NCI-H2171 treated with DMSO at 0.1 percent for 48 hours (cell line): ENCODE measurements around the gene RASIP1.
"Not testable (repeated sequence)": the region's sequence is repeated elsewhere in the genome, so short reads cannot be mapped to it uniquely, and the experiment has no call there.

Experiments
- DNase-seq: peaks from one replicate; lab custom pipeline; 2025; lab: John Stamatoyannopoulos, UW

Gene RASIP1, protein sequence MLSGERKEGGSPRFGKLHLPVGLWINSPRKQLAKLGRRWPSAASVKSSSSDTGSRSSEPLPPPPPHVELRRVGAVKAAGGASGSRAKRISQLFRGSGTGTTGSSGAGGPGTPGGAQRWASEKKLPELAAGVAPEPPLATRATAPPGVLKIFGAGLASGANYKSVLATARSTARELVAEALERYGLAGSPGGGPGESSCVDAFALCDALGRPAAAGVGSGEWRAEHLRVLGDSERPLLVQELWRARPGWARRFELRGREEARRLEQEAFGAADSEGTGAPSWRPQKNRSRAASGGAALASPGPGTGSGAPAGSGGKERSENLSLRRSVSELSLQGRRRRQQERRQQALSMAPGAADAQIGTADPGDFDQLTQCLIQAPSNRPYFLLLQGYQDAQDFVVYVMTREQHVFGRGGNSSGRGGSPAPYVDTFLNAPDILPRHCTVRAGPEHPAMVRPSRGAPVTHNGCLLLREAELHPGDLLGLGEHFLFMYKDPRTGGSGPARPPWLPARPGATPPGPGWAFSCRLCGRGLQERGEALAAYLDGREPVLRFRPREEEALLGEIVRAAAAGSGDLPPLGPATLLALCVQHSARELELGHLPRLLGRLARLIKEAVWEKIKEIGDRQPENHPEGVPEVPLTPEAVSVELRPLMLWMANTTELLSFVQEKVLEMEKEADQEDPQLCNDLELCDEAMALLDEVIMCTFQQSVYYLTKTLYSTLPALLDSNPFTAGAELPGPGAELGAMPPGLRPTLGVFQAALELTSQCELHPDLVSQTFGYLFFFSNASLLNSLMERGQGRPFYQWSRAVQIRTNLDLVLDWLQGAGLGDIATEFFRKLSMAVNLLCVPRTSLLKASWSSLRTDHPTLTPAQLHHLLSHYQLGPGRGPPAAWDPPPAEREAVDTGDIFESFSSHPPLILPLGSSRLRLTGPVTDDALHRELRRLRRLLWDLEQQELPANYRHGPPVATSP

DNA sequence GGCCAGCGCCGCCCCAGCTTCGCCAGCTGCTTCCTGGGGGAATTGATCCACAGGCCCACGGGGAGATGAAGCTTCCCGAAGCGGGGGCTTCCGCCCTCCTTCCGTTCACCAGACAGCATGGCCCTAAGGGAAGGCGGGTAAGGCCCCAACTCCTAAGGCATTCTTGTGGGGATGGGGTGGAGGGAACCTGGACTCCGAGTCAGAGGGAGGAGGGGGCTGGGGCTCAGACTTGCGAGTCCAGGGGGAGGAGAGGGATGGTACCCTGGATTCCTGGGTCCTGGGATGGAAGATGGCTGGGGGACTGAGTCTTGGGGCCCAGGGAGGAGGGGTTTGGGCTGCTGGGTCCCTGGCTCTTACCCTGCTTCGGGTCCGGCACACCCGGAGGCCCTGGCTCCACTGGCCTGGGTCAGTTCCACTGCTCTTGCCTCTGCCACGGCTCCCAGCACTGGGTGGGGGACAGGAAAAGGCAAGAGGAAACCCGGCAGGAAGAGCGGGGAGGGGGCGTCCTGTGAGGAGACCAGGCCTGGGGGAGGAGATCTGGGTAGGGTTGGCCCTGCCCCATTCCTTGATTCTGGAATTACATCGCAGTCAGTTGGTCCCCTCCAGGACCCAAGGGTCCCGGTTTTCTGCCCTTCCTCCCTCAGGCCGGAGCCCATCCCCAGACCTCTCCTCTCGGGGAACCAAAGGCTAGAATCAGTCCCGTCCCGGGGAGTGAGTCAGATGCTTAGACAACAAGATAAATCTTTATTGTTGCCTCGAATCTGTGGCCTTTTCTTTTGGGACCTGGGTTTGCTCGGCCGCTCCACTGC lies at the start of gene RASIP1:
RASIP1 (minus strand) TSS at position 447 of the 809 bp plus-strand sequence; CDS start at position 119, 328 bp downstream.
- DNase-seq = no peak

DNA sequence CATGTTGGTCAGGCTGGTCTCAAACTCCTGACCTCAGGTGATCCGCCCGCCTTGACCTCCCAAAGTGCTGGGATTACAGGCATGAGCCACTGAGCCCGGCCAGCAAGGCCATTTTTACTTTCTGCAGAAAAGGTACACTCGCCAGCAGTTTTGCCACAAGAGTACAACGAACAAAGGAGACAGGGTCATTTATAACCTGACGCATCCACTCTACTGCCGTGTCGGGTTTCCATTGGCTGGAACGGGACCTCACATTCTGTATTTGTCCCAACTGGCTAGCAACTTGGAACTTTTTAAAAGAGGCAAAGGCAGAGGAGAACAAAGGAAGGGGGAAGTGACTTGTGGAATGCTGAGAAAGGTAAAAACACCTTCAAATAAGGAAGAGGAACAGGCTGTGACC lies 46.9 kb upstream of the RASIP1 start:
- DNase-seq = not testable (repeated sequence)

DNA sequence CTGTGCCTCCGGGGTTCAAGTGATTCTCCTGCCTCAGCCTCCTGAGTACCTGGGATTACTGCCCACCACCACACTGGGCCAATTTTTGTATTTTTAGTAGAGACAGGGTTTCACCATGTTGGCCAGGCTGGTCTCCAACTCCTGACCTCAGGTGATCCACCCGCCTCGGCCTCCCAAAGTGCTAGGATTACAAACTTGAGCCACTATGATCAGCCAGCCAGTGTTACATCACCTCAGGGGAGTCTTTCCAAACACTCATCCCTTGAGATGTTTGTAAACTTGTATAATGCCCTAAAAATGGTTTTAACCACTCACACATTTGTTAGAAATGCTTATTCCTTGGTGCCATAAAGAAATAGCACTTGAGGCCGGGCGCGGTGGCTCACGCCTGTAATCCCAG lies 46.0 kb upstream of the RASIP1 start:
- DNase-seq = not testable (repeated sequence)

DNA sequence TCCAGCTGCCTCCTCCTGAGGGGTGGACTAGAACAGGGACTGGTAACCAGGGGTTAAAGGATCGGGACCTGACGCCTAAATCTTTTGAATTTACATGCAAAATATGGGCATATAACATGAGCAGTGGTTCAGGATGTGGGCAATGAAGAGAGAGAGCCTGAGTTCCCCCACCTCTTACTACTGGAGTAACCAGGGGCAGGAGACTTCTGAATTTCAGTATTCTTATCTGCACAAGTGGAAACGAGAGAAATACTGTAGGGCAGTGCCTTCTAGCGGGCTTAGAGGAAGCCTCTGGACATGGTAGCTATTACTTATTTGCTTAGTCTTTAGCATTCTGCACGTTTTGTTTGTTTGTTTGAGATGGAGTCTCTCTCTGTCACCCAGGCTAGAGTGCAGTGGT lies 44.1 kb upstream of the RASIP1 start:
- no peak for DNase-seq

DNA sequence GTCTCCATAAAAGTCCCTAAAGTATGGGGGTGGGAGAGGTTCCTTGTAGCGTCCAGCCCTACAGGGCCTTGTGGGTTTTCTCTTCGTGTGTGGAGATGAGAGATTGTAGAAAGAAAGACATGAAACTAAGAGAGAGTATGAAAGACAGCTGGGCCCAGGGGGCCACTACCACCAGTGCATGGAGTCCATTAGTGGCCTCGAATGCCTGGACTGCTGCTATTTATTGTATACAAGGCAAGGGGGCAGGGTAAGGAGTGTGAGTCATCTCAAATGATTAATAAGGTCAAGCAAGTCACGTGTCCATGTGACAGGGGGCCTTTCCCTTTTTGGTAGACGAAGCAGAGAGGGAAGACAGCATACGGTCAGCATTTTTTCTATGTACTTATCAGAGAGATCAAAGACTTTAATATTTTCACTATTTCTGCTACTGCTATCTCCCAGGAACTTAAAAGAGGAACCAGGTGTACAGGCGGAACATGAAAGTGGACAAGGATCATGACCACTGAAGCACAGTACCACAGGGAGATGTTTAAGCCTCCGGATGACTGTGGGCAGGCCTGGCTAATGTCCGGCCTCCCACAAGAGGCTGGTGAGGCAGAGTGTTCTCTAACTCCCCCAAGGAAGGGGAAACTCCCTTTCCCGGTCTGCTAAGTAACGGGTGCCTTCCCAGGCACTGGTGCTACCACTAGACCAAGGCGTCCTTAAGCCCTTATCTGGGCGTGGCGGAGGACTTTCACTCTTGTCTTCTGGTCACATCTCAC lies 40.4 kb upstream of the RASIP1 start:
- DNase-seq = no peak

DNA sequence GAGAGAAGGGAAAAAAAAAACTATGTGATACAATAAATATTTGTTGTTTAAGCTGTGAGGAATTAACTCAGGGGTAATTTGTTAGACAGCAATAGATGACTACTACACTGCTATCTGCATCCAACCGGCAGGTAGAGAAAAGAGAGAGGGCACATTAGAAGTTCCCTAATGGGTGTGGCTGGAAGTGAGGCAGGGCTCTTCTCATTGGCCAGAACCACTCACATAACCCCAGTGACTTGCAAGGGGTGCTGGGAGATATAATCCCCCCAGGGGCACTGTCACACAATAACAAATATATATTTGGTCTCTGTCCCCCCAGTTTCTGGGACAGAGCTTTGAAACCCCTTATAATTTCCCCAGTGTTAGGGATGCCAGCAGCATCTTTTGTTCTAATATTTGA lies 39.2 kb upstream of the RASIP1 start:
- DNase-seq = peak; percentile 22

DNA sequence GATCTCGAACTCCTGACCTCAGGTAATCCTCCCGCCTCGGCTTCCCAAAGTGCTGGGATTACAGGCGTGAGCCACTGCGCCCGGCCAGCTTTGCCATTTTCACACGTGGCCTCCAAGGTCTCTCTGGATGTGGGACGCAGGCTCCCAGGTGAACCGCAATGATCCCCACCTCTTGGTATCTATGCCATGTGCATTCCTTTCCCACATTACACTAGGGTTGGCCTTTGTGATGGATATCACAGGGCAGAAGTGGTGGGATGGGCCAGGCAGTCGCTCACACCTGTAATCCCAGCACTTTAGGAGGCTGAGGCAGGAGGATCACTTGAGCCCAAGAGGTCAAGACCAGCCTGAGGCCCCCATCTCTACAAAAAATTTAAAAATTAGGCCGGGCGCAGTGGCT lies 37.3 kb upstream of the RASIP1 start:
- no peak for DNase-seq

DNA sequence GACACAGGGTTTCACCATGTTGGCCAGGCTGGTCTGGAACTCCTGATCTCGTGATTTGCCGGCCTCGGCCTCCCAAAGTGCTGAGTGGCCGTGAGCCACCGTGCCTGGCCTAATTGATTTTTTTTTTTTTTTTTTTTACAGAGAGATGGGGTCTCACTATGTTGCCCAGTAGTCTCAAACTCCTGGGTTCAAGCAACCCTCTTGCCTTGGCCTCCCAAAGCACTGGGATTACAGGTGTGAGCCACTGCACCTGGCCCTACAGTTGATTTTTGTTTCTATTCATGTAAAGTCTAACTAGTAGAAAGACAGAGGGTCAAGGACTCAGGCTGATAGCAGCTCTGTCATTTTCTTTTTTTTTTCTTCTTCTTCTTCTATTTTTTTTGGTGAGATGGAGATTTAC lies 36.7 kb upstream of the RASIP1 start:
- DNase-seq = no peak

DNA sequence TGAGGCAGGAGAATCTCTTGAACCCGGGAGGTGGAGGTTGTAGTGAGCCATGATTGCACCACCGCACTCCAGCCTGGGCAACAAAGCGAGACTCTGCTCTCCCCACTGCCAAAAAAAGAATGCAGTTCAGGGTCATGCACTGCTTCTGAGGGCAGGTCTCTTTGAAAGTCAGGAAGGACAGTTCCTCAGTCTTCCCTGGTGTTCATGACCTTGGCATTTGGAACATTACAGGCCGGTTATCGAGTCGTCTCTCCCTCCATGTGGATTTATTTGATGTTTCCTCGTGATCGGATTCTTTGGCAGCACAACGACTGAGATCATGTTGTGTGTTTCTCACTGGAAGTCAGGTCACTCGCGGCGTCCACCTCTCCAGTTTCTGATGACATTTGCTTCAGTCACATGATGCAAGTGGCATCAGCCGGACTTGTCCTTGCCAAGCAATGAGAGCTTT lies 32.1 kb upstream of the RASIP1 start:
- no peak for DNase-seq

DNA sequence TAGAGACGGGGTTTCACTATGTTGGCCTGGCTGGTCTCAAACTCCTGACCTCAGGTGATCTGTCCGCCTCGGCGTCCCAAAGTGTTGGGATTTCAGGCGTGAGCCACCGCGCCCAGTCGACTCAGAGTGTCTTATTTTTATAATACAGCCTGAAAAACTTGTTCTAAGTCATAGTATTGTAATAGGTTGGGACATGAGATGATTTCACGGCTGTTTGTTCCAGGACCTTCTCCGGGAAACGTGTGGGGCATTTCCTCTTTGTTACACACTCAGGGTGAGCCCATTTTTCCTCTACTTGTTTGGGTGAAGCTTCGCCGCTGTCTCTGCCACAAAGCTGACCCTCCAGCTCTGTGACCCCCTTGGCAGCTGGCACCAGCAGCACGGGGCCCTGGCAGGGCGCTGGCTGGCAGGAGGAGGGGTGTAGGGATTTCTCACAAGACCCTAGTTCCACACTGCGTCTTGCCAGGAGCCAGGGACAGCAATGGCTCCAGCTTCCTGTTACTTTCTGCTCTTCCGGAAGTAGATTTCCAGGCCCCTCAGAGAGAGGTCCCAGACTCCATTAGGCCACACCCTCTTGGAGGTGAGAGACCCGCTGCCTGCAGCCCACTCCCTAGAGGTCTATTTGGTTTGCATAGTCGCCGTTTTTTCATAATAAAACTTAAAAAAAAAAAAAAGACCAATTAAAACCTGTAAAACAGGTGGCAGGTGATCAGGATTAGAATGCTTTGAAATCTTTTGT lies 30.5 kb upstream of the RASIP1 start:
- DNase-seq = peak; percentile 11

DNA sequence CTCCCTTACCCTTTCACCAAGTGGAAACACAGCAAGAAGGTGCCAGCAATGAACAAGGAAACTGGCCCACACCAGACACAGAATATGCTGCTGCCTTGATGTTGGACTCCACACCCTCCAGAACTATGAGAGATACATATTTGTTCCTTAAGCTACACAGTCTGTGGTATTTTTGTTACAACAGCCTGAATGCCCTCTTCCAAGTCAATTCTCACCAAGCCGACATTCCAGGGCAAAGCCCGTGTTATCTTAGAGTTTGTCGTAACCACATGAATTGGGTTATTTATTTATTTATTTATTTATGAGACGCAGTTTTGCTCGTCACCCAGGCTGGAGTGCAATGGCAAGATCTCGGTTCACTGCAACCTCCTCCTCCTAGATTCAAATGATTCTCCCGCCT lies 29.9 kb upstream of the RASIP1 start:
- no peak for DNase-seq

DNA sequence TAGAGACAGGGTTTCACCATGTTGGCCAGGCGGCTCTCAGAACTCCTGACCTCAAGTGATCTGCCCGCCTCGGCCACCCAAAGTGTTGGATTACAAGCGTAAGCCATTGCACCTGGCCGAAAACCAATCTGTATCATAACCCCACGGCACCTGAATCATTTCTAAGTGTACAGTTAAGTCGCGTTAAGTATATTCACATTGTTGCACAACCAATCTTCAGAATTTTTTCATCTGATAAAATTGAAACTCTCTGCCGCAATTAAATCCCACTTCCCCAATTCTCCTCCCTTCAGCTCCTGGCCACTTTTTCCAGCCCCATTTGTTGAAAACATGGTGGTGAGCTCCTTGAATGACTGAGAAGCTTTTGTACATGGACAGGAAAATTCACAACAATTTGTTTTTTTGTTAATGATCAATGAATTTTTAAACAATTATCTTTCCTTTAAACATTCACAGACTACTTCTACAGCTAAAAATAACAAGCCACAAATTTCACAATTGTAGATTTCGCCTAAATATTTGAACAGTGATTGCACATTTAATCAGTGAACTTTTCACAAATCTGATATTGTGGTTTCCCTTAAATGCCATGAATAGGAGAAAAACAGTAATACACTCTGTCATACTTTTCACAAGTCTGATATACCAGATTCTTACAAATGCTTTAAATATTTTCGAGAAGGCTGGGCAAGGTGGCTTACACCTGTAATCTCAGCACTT lies 28.7 kb upstream of the RASIP1 start:
- DNase-seq = no peak

DNA sequence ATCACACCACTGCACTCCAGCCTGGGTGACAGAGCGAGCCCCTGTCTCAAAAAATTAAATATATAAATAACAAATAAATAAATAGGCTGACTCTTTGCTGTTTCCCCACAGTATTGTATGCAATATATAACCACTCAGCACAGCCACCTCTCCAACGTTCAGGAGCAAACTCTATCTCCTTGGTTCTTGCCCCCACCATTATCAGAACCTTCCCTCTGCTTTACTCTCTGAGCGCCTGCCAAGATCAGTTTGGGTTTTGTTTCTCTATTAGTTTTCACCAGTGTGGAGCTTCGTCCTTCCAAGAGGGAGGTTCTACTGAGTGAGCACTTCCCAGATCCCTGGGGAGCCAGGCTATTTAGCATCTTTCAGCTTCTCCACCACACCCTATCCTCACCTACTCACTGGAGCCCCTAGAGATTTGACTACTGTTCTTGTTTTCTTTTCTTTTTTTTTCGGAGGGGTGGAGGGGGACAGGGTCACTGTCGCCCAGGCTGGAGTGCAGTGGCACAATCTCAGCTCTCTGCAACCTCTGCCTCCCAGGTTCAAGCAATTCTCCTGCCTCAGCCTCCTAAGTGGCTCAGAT lies 27.9 kb upstream of the RASIP1 start:
- peak; percentile 48 for DNase-seq

DNA sequence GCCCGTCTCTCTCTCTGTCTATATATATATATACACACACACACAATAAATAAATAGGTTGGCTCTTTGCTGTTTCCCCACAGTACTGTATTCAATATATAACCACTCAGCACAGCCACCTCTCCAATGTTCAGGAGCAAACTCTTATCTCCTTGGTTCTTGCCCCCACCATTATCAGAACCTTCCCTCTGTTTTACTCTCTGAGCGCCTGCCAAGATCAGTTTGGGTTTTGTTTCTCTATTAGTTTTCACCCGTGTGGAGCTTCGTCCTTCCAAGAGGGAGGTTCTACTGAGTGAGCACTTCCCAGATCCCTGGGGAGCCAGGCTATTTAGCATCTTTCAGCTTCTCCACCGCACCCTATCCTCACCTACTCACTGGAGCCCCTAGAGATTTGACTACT lies 25.4 kb upstream of the RASIP1 start:
- not testable (repeated sequence) for DNase-seq

DNA sequence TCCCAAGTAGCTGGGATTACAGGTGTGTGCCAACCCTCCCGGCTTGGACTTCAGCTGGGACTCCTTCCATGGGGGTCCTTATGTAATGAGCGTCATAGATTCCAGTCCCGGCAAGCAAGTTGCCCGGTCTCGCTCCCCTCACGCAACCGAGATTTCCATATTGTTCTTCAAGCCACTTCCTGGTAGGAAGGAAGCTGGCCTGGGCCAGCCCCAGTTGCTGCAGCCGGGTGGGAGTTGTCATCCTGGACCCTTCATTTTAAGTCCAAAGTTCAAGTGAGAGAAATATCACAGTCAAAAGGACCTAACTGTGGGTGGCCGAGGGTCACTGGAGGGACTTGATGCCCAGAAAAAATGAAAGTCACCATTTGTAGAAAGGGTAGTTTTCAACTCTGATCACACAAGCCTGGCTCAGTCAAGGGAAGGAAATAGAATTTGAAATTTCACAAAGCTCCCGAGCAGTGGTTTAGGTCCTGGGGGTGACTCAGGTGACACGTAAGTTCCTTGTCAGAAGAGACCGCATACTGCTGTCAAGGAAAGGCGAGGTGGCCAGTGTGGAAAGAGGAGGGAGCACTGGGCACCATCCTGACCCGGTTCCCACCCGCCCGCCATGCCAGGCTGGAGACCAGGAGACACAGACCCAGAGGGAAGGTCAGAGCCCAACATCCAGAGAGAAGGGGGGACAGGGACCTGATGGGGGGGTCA lies 20.2 kb upstream of the RASIP1 start:
- DNase-seq = no peak

DNA sequence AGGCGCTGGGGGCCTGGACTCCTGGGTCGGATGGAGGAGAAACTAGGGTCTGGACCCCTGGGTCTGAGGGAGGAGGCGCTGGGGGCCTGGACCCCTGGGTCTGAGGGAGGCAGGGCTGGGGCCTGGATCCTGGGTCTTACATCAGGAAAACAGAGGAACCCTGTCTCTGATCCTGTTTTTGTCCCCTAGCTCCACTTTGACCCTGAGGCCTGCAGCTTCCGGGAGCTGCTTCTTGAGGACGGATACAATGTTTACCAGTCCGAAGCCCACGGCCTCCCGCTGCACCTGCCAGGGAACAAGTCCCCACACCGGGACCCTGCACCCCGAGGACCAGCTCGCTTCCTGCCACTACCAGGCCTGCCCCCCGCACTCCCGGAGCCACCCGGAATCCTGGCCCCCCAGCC lies 17.3 kb upstream of the RASIP1 start:
- DNase-seq = no peak

DNA sequence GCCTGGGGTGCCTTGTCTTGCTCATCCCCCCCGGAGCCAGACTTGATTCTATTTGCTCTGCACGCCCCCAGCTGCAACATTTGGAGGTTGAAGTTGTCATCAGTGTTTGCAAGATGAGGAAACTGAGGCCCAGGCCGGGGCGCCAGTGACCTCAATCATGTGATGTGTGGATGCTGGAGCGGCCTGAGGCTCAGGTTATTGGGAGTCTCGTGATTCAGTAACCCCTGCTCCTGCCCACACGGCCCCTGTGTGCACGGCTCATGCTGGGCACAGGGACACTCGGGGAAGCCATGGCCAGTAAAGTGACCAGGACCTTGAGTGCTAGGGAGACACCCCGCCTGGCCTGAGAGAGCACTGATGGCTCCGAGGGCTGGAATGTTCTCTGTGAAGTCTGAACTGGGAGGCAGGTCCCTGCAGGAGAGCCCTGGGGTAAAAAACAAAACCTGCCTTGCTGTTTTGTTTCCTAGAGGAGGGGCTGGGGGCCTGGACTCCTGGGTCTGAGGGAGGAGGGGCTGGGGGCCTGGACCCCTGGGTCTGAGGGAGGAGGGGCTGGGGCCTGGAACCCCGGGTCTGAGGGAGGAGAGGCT lies 16.8 kb upstream of the RASIP1 start:
- DNase-seq = no peak

DNA sequence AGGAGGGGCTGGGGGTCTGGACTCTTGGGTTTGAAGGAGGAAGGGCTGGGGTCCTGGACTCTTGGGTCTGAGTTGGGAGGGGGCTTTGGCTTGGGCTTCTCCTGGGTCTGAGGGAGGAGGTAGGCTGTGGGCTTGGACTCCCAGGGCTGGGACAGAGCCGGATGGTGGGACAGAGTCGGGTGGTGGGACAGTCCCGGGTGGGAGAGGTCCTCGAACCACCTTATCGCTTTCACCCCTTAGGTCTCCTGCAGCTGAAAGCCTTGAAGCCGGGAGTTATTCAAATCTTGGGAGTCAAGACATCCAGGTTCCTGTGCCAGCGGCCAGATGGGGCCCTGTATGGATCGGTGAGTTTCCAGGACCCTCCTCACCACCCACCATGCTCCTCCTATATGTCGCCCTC lies 16.3 kb upstream of the RASIP1 start:
- DNase-seq = no peak
